NCI-H1694 treated with DMSO at 0.1 percent for 48 hours (cell line): Measurements from ENCODE around the gene SERPINC1.
"Not testable (repeated sequence)": the region's sequence is repeated elsewhere in the genome, so short reads cannot be mapped to it uniquely, and the experiment has no call there.

Experiments
- DNase-seq: peaks from one replicate; lab custom pipeline; 2025; lab: John Stamatoyannopoulos, UW

Gene SERPINC1

DNA sequence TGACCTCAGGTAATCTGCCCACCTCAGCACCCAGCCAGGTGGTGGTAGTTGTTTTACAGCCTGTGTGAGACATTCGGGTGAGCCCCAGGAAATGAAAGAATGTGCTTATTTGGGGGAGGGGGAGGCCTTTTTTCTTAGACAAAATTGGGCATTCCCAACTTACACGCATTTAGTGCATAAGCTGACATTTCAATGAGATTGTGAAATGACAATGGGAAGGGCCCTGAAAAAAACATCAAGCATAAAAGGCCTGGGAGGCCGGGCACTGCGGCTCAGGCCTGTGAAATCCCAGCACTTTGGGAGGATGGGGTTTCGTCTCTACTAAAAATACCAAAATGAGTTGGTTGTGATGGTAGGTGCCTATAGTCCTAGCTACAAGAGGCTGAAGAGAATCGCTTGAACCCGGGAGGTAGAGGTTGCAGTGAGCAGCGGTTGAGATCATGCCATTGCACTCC is 54.3 kb downstream of the SERPINC1 start:
- no peak for DNase-seq

DNA sequence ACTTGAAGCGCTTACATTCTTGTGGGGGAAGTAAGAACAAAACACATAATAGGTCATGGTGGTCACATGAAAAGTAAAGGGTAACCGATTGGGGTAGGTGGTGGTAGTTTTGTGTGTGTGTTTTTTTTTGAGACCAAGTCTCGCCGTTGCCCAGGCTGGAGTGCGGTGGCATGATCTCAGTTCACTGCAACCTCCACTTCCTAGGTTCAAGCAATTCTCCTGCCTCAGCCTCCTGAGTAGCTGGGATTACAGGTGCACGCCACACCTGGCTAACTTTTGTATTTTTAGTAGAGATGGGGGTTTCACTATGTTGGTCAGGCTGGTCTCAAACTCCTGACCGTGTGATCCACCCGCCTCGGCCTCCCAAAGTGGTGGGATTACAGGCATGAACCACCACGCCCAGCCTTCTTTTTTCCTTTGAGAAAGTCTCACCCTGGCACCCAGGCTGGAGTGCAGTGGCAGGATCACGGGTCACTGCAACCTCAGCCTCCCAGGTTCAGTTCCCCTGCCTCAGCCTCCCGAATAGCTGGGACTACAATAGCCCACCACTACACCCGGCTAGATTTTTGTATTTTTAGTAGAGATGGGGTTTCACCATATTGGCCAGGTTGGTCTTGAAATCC is 54.9 kb downstream of the SERPINC1 start:
- DNase-seq: not testable (repeated sequence)

DNA sequence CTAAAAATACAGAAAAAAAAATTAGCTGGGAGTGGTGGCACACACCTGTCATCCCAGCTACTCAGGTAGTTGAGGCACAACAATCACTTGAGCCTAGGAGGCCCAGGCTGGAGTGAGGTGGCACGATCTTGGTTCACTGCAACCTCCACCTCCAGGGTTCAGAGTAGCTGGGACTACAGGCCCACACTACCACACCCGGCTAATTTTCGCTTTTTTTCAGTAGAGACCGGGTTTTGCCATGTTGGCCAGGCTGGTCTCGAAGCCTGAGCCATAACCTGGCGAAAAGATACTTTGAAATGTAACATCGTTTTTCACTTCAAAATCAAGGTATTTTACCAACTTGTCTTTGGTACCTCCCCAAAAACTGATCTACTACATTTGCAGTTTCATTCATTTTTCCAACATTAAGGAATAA is 55.4 kb downstream of the SERPINC1 start:
- DNase-seq: no peak

DNA sequence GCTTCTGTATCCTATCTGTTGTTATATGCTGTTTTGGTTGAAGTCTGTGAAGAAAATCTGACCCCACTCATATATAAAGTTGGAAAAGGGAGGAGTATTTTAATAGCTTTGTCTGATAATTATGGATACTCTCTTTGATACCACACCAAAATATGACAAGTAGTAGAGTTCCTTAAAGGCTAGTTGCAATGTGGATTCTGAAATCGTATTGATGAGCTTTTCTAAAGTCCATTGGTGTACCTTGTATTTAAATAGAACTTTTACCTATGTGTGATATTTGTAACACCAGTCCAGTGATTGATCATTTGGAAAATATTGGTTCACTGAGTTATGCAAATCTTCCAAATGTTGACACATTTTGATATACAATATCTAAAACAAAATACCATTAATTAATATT is 57.1 kb downstream of the SERPINC1 start:
- DNase-seq: no peak

DNA sequence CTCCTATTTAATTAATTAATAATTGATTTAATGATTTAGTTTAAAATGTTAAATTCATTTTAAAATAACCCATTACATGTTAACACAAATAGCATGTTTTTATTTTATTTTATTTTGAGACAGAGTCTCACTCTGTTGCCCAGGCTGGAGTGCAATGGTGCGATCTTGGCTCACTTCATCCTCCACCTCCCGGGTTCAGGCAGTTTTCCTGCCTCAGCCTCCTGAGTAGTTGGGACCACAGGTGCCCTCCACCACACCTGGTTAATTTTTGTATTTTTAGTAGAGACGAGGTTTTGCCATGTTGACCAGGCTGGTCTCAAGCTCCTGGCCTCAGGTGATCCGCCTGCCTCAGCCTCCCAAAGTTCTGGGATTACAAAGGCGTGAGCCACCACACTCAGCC is 57.6 kb downstream of the SERPINC1 start:
- not testable (repeated sequence) for DNase-seq

DNA sequence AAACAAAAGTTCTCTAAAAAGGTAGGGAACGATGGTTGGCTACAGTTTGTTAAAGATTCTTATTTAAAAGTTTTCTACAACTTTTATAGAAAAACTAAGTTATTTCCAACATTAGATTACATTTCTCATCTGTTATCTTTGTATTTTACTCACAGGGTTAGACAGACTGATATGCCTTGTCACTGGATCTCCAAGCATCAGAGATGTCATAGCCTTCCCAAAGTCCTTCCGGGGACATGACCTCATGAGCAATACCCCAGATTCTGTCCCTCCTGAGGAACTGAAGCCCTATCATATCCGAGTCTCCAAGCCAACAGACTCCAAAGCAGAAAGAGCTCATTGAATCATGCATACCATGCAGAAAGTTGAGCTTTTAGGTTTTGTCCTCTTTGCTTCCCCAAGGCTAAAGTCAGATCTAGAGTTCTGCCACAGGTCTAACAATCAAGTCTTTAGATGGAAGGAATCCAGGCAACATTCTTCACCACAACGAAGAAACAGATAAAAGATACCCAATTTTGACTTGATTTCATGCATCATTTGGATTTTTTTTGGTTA is 59.7 kb downstream of the SERPINC1 start:
- no peak for DNase-seq

DNA sequence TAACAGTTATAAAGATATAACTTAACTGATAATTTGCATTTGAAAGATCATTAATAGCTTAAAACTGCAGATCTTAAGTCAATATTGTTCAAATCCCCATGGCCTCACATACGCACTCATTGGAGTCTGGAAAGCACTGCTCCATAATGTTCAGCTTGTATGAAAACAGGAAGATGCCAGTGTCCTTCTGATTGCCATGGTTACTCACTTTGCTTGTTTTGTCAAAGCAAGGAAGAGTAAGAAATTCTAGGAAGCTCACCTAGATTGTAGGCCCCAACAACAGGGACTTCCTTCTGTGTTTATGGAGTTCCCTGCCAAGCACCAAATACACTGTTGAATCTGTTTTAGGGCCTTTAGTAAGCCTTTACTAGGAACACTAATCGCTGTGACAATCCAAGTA is 60.2 kb downstream of the SERPINC1 start:
- no peak for DNase-seq

DNA sequence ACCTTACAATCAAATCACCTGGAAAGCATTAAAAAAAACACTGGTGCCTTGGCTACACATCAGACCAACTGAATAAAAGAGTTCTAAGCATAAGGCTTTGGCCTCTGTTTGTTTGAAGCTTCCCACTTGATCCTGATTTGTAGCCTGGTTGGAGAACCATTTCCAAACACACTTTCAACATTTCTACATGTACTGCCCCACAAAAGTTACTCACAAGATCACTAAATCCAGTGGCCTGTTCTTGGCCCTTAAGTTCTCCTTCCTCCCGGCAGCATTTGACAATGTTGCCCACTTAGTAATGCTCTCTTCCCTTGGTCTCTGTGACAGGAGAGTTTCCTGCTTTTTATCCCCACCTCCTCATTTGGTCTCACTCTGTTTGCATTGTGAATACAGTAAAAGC is 61.1 kb downstream of the SERPINC1 start:
- DNase-seq: no peak
